GM12872 (cell line): Measurements from ENCODE around the gene HDGFL2.
A peak's percentile ranks its signal among the peaks of the same experiment; 100 is the strongest.

Experiments
- TF ChIP-seq, protein P1 (sequence below): IDR thresholded peaks from 3 replicates; pipeline ENCODE4 v1.5.1; 2011; ENCODE audit warnings: low read depth, mild to moderate bottlenecking, low read length, moderate library complexity; ENCODE audit not compliant: insufficient read depth

HDGFL2 gene

DNA sequence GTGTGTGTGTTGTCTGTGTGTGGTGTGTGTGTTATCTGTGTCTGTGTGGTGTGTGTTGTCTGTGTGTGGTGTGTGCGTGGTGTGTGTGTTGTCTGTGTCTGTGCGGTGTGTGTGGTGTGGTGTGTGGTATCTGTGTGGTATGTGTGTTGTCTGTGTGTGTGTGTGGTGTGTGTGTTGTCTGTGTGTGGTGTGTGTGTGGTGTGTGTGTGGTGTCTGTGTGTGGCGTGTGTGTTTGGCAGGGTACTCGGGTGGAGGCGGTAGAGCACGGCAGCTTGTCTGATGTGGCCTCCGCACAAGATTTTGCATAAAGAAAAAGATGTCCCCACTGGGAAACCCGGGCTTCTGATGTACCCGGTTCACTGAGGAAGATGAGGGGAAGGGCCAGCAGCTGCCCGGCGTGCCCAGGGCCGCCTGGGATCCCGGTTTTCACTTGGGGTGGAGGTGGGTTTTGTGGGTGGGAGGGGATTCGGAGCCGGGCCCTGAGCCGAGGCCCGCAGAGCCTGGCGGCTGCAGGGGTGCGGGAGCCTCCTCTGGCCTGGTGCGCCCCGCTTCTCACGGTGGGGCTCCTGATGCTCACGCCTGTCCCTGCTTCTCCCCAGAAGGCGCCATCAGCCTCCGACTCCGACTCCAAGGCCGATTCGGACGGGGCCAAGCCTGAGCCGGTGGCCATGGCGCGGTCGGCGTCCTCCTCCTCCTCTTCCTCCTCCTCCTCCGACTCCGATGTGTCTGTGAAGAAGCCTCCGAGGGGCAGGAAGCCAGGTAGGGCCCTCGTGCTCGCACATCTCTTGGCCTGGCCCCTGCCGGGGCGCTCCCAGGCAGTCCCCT lies 21.2 kb downstream of the HDGFL2 start:
- TF ChIP-seq, protein P1, sequence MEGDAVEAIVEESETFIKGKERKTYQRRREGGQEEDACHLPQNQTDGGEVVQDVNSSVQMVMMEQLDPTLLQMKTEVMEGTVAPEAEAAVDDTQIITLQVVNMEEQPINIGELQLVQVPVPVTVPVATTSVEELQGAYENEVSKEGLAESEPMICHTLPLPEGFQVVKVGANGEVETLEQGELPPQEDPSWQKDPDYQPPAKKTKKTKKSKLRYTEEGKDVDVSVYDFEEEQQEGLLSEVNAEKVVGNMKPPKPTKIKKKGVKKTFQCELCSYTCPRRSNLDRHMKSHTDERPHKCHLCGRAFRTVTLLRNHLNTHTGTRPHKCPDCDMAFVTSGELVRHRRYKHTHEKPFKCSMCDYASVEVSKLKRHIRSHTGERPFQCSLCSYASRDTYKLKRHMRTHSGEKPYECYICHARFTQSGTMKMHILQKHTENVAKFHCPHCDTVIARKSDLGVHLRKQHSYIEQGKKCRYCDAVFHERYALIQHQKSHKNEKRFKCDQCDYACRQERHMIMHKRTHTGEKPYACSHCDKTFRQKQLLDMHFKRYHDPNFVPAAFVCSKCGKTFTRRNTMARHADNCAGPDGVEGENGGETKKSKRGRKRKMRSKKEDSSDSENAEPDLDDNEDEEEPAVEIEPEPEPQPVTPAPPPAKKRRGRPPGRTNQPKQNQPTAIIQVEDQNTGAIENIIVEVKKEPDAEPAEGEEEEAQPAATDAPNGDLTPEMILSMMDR = no peak

DNA sequence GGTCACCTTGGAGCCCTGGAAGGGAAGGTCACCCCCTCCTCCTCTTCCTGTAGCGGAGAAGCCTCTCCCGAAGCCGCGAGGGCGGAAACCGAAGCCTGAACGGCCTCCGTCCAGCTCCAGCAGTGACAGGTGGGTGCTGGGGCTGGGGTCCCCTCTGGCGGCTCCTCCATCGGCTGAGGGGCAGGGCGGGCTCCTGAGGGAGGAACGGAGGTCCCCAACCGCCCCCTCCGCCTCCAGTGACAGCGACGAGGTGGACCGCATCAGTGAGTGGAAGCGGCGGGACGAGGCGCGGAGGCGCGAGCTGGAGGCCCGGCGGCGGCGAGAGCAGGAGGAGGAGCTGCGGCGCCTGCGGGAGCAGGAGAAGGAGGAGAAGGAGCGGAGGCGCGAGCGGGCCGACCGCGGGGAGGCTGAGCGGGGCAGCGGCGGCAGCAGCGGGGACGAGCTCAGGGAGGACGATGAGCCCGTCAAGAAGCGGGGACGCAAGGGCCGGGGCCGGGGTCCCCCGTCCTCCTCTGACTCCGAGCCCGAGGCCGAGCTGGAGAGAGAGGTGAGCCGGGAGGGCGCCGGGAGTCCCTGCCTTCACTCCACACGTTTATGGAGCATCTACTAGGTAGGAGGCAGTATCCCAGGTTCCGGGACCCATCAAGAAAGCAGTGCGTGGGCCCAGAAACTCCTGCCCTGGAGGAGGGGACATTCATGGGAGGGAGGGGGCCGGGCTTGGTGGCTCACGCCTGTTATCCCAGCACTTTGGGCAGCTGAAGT lies 22.0 kb downstream of the HDGFL2 start:
- TF ChIP-seq, protein P1 = no peak

DNA sequence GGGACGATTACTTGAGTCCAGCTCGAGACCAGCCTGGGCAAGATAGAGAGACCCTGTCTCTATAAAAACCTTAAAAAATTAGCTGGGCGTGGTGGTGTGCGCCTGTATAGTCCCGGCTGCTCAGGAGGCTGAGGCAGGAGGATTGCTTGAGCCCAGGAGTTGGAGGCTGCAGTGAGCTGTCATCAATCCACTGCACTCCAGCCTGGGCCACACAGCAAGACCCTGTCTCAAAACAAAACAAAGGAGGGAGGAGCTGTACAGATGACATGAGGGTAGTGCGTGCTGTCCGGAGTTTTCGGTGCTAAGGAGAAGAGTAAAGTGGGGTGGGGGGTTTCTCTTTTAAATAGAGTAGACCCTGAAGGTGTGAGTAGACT lies 22.6 kb downstream of the HDGFL2 start:
- TF ChIP-seq, protein P1 = no peak

DNA sequence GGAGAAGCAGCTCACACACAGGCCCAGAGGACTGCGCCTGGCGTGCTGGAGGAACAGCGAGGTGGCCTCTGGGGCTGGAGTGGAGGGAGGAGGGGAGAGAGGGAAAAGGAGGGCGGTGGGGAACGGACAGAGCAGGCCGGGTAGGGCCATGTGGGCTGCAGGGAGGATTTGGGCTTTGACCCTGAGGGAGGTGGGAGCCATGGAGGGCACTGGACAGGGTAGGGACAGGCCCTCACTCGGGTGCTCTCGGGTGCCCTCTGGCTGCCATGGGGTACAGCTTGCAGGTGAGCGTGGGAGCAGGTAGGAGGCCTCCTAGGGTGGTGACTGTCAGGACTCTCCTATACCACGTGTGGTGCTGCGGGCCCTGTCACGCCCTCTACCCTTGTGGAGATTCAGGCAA lies 23.4 kb downstream of the HDGFL2 start:
- TF ChIP-seq, protein P1 = 0 out of 3 replicates have a peak, but pooled peaks have one; percentile 17

DNA sequence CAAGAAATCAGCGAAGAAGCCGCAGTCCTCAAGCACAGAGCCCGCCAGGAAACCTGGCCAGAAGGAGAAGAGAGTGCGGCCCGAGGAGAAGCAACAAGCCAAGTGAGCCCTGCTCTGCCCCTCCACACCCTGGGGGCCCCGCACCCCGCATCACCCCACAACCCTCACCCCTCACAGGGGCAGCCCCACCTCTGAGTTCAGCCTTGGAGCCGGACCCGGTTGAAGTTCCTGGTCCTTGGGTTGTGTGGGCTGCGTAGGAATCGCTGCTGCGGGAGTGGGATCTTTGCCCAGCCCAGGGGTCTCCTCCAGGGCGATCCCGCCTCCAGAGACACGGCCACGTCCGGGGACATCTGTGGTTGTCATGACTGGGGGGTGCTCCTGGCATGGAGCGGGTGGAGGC lies 24.2 kb downstream of the HDGFL2 start:
- TF ChIP-seq, protein P1 = no peak

DNA sequence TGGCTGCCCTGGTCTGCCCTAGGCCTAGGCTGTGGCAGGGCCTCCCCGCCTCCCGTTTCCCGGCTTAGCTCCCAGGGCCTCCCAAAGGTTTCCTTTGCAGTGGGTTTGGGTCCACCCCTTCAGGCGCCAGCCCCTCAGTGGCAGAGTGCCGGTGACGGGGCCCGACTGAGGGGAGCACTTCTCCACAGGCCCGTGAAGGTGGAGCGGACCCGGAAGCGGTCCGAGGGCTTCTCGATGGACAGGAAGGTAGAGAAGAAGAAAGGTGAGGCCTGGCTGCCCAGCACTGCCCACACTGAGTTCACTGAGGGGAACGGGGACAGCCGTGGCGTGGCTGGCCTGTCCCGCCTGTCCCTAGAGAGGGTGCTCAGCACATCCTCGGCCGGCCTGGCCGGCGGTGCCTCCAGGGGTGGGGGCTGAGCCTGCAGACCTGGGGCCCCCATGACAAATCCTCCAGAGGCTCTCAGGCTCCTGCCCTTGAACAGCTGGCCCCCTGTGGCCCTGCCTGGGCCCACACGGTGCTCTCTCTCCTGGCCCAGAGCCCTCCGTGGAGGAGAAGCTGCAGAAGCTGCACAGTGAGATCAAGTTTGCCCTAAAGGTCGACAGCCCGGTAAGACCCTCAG lies 25.8 kb downstream of the HDGFL2 start:
- TF ChIP-seq, protein P1 = no peak

DNA sequence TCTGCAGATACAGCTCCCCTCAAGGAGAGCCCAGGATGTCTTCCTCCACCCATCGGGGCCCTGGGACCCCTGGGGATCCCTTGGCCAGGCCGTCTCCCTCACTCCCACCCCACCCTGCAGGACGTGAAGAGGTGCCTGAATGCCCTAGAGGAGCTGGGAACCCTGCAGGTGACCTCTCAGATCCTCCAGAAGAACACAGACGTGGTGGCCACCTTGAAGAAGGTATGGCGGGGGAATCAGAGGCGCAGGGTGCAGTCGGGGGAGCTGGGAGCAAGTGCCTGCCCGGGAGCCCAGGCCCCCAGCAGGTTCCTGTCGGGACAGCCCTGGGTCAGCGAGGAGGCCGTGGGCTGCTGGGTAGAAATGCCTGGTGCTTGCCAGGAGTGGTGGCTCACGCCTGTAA lies 26.6 kb downstream of the HDGFL2 start:
- TF ChIP-seq, protein P1 = no peak
